GM12891 (cell line): ENCODE data around the gene GDAP2.

Experiments used
- PAX5 ChIP-seq: IDR thresholded peaks from 2 replicates; pipeline ENCODE4 v1.6.1; 2011; ENCODE audit warnings: low read length, moderate library complexity, mild to moderate bottlenecking; ENCODE audit not compliant: insufficient read depth, severe bottlenecking
- POLR2A ChIP-seq: IDR thresholded peaks from 2 replicates; pipeline ENCODE4 v1.6.1; 2011; ENCODE audit warnings: low read depth, low read length, control low read depth
- POLR2AphosphoS5 ChIP-seq: IDR thresholded peaks from 2 replicates; pipeline ENCODE4 v1.6.1; 2011; ENCODE audit warnings: low read depth, low read length, control low read depth
- POU2F2 ChIP-seq: IDR thresholded peaks from 2 replicates; pipeline ENCODE4 v1.6.1; 2011; ENCODE audit warnings: low read depth, mild to moderate bottlenecking, control low read depth, low read length, moderate library complexity
- SPI1 ChIP-seq: IDR thresholded peaks from 2 replicates; pipeline ENCODE4 v1.6.1; 2011; ENCODE audit warnings: low read depth, low read length, control low read depth
- TAF1 ChIP-seq: IDR thresholded peaks from 2 replicates; pipeline ENCODE4 v1.6.1; 2011; ENCODE audit warnings: low read depth, low read length, control low read depth

GRCh38 chr1:117952386-117952785 is 23.0 kb upstream of the GDAP2 start:
- TF ChIP-seq POLR2A (no peak), POLR2AphosphoS5 (no peak), TAF1 (no peak), SPI1 (no peak), POU2F2 (no peak), PAX5 (no peak)
